Fibroblast of villous mesenchyme (primary cell): Measurements from ENCODE around the gene ZNRD2. TPM values are rescaled to one million over a fixed set of nuclear protein-coding genes. Genes with fewer than 3 reads are reported as not detected.
"Not testable (repeated sequence)": the region's sequence is repeated elsewhere in the genome, so short reads cannot be mapped to it uniquely, and the experiment has no call there.

ENCODE experiments used
- DNase-seq: peaks from one replicate; pipeline ENCODE4 v3.0.0-alpha.2; 2010; ENCODE audit warnings: low read depth
- H3K4me3 ChIP-seq: 2 replicates; pipeline ENCODE4 v1.5.1; 2011; ENCODE audit warnings: low read depth, mild to moderate bottlenecking, low read length
- total RNA-seq: library from RNA; depleted of rRNA; stranded (reverse); fragments of >200 nt; gene quantifications from 2 replicates; pipeline ENCODE4 v1.2.3, GENCODE V29; 2012
- TF ChIP-seq, protein P1 (sequence below): IDR thresholded peaks from 2 replicates; pipeline ENCODE4 v1.5.1; 2012; ENCODE audit warnings: low read depth, mild to moderate bottlenecking, low read length; ENCODE audit not compliant: insufficient read depth

The ZNRD2 gene
- total RNA-seq, 1 donor = 31.1 TPM

DNA sequence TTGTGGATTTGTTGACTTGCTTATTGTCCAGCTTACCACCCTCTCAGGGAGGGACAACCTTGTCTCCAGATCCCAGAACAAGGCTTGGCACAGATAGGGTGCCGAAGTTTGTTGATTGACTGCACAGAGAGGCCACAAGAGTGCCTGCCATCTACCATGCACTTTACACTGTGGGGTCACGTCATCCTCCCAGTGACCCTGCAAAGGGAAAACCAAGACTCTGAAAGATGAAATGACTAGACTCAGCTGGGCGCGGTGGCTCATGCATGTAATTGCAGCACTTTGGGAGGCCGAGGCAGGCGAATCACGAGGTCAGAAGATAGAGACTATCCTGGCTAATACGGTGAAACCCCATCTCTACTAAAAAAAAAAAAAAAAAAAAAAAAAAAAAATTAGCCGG is 7.5 kb upstream of the ZNRD2 start:
- H3K4me3 ChIP-seq = no peak overlapping the region
- no peak for DNase-seq
- TF ChIP-seq, protein P1, sequence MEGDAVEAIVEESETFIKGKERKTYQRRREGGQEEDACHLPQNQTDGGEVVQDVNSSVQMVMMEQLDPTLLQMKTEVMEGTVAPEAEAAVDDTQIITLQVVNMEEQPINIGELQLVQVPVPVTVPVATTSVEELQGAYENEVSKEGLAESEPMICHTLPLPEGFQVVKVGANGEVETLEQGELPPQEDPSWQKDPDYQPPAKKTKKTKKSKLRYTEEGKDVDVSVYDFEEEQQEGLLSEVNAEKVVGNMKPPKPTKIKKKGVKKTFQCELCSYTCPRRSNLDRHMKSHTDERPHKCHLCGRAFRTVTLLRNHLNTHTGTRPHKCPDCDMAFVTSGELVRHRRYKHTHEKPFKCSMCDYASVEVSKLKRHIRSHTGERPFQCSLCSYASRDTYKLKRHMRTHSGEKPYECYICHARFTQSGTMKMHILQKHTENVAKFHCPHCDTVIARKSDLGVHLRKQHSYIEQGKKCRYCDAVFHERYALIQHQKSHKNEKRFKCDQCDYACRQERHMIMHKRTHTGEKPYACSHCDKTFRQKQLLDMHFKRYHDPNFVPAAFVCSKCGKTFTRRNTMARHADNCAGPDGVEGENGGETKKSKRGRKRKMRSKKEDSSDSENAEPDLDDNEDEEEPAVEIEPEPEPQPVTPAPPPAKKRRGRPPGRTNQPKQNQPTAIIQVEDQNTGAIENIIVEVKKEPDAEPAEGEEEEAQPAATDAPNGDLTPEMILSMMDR = no peak

DNA sequence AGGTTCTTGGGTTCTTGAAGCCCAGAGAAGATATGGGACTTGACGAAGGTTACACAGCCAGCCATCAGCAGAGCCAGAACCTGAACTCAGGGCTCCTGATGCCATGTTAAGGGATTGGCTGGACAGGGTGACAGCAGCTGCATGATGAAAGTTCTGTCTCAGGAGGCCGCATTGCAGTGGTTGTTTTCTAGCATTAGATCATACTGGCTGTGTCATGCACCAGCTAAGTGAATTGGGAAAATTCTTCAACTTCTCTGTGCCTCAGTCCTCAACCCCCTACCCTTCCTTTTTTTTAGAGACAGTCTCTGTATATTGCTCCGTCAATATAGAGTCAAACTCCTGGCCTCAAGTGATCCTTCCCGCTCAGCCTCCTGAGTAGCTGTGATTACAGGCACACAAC is 6.7 kb upstream of the ZNRD2 start:
- TF ChIP-seq, protein P1 = no peak
- H3K4me3 ChIP-seq = no peak overlapping the region
- DNase-seq = no peak

DNA sequence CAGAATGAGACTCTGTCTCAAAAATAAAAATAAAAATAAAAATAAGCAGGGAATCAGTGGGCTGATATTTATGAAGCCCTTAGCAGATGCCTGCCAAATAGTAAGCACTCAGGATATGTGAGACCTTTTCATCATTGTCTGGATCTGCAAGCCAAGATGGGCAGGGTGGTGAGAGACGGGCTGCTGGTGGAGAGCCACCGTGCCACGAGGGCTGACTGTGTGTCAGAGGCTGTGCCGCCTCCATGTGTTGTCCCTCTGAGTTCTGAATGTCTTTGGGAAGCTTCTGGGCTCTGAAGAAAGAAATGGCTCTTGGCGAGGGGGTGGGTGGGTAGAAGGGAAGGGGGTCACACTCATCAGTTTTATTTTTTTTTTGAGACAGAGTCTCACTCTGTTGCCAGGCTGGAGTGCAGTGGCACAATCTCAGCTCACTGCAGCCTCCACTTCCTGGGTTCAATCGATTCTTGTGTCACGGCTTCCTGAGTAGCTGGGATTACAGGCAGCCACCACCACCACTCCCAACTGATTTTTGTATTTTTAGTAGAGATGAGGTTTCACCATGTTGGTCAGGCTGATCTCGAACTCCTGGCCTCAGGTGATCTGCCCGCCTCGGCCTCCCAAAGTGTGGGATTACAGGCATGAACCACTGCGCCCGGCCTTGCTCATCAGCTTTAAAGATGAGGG is 5.3 kb upstream of the ZNRD2 start:
- not testable (repeated sequence) for DNase-seq, H3K4me3 ChIP-seq

DNA sequence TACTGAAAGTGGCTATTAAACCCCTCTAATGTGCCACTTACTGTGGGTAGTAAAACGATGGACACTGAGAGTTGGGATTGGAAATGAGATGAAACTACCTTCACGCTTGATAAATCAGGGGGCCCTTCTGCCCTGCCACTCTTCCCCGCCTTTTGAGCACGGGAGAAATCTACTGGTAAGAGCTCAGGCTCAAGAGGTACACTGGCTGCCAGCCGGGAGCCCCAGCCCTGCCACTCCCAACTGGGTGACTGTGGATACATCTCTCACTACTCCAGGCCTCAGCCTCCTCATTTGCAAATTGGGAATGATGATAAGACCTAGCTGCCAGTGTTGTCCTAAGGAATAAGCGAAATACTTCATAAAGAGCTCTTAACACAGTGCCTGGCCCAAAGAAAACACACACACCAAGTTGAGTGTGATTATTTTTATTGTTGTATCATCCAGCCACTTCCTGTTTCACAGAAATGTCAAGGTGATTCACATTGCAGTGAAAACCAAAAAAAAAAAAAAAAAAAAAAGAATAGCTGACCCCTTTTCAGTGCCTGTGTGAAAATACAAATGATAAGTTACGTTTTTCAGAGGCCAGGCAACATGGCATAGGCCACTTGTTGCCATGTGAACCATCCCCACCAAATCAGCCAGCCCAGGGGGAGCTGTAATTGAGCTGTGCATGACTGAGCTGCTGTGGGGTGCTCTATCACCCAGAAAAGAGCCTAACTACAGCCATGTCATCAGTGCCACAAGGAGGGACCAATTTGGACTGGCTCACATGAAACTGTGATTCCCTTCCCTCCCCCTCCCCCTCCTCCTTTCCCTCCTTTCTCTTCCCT is 4.4 kb upstream of the ZNRD2 start:
- H3K4me3 ChIP-seq = no peak overlapping the region
- no peak for DNase-seq
- TF ChIP-seq, protein P1 = no peak

DNA sequence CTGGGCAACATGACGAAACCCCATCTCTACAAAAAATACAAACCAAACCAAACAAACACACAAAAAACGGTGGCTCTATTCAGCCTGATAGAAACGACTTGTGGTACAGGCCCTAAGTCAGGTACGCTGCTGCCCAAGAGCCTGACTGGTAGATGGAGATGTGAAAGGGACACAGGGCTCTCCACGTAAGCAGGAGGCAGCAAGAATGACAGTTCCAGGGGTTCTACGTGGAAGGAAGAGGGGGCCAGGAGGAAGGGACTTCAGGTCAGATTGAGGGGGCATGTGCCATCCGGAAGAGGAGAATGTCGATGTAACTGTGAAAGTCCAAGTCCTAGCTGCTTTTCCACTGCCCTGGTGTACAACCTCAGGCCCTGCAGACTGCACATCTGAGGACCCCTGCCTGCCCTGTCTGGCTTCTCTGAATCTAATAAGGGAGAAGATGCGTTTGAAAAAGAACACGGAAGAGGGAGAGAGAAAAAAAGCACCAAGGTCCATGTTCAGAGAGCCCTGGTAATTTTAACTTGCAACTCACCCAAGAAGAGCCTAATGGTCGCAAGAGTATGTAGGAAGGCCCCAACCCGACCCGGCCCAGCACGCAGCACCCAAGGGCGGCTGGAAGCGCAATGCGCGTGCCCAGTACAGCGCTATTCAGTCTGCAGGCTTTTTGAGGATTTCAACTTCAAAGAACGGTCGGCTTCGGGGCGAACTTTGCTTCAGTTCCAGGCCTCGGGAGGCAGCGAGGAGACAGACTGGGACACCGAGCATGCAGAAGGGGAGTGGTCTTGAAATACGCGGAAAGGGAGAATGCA is 909 bp upstream of the ZNRD2 start:
- DNase-seq = no peak

DNA sequence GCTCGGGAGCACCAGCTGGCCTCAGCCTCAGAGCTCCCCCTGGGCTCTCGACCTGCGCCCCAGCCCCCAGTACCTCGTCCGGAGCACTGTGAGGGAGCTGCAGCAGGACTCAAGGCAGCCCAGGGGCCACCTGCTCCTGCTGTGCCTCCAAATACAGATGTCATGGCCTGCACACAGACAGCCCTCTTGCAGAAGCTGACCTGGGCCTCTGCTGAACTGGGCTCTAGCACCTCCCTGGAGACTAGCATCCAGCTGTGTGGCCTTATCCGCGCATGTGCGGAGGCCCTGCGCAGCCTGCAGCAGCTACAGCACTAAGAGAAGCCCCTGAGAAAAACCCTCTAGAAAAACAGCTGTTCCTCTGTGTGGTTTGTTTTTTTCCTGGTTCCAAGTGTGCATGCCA is 1.1 kb downstream of the ZNRD2 start:
- TF ChIP-seq, protein P1 = no peak
- H3K4me3 ChIP-seq = peak overlapping the region; percentile 96
- DNase-seq = no peak

More for the DNA sequence above, 909 bp upstream of the ZNRD2 start:
- H3K4me3 ChIP-seq = peak overlapping the region; percentile 96
- TF ChIP-seq, protein P1 = no peak

DNA sequence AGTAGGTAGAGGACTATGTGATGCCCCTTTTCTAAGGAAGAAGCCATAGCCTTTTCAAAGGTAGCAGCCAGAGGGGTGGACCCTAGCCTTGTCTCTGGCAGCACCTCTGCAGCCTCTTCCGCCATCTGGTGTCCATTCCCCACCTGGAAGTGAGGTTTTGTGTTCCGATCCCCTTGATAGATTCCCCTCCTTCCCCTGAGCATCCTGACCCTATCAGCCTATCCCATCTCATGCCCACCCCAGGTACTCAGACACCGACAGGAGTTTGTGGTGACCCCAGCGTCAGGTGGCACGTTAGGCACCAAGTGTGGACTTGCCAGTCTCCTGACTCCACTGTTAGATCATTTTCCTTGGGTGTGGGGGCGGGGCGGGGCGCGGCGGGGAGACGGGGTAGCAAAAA is 1.7 kb downstream of the ZNRD2 start:
- H3K4me3 ChIP-seq = peak overlapping the region; percentile 69
- DNase-seq = peak; percentile 47
- TF ChIP-seq, protein P1 = peak; percentile 31
